Endothelial cell of umbilical vein (primary cell): ENCODE data around the gene SSUH2. TPM values are rescaled to one million over a fixed set of nuclear protein-coding genes. Genes with fewer than 3 reads are reported as not detected.

Experiments used
- BruUV-seq: library from RNA; stranded (reverse); fragments of 400-500 nt; replicated peaks from 2 replicates; lab custom pipeline; 2021; lab: Mats Ljungman, UMichigan
- CTCF ChIA-PET: fragments of 300-600, 350-600 bp; sonication (Branson Sonifier 250); formaldehyde crosslinking; loops from one replicate; lab custom pipeline; 2021; ENCODE audit warnings: antibody characterized with exemption, inconsistent platforms; lab: Charles Lee
- POLR2A ChIA-PET: fragments of 300-600, 350-600 bp; sonication (Branson Sonifier 250); formaldehyde crosslinking; loops from one replicate; lab custom pipeline; 2021; ENCODE audit warnings: antibody characterized with exemption, inconsistent platforms; lab: Charles Lee
- DNase-seq: peaks from one replicate; pipeline ENCODE4 v3.0.0-alpha.2; 2011; ENCODE audit warnings: low read depth, low spot score
- FAIRE-seq: peaks from 2 replicates; lab custom pipeline; 2011; peaks lifted over from hg19 to GRCh38; lab: Jason Lieb, UNC
- H2AFZ ChIP-seq: 2 replicates; pipeline ENCODE4 v1.6.0; 2012; ENCODE audit warnings: low read depth, low read length, control low read depth, inconsistent platforms
- H3K27ac ChIP-seq: 2 replicates; pipeline ENCODE4 v1.5.1; 2011; ENCODE audit warnings: low read depth, mild to moderate bottlenecking, control low read depth, low read length, moderate library complexity; ENCODE audit not compliant: insufficient read depth
- H3K27me3 ChIP-seq, 2 experiments: 2 replicates each; pipeline versions ENCODE4 v1.6.0 to v1.6.1; 2011; ENCODE audit warnings: low read length in 2 of 2, mixed read lengths in 1 of 2; ENCODE audit not compliant: control insufficient read depth in 2 of 2, insufficient read depth in 2 of 2
- H3K36me3 ChIP-seq, 2 experiments: 2 replicates in 1 of 2; 3 replicates in 1 of 2; pipeline ENCODE4 v1.5.1; 2011; ENCODE audit warnings: low read length in 2 of 2, mild to moderate bottlenecking in 1 of 2, moderate library complexity in 1 of 2; ENCODE audit not compliant: control insufficient read depth in 2 of 2, insufficient read depth in 2 of 2; ENCODE audit errors: extremely low read depth in 1 of 2
- H3K4me1 ChIP-seq: 3 replicates; pipeline ENCODE4 v1.5.1; 2011; ENCODE audit warnings: mild to moderate bottlenecking, low read length; ENCODE audit not compliant: control insufficient read depth, insufficient read depth; ENCODE audit errors: extremely low read depth
- H3K4me2 ChIP-seq: 2 replicates; pipeline ENCODE4 v1.6.1; 2011; ENCODE audit warnings: low read length, control low read depth, mixed read lengths; ENCODE audit not compliant: insufficient read depth
- H3K4me3 ChIP-seq, 3 experiments: fragments of 200-600 bp in 1 of 3; sonication (generic), shearing (Covaris generic) in 1 of 3; replicated peaks in 1 of 3; 2 replicates each; pipeline ENCODE4 v1.5.1; 2011 to 2016; ENCODE audit warnings: control low read depth in 3 of 3, low read length in 3 of 3, mild to moderate bottlenecking in 2 of 3, inconsistent platforms in 1 of 3, low read depth in 1 of 3, moderate library complexity in 1 of 3; ENCODE audit not compliant: insufficient read depth in 1 of 3
- H3K79me2 ChIP-seq: 2 replicates; pipeline ENCODE4 v1.6.0; 2012; ENCODE audit warnings: low read length, inconsistent platforms; ENCODE audit not compliant: control insufficient read depth, insufficient read depth
- H3K9ac ChIP-seq: replicated peaks from 2 replicates; pipeline ENCODE3; 2011; ENCODE audit warnings: low read length, control low read depth; ENCODE audit not compliant: insufficient read depth; ENCODE audit errors: extremely low read depth
- H3K9me1 ChIP-seq: replicated peaks from 3 replicates; pipeline ENCODE4 v1.6.0; 2011; ENCODE audit warnings: mild to moderate bottlenecking, low read length; ENCODE audit not compliant: control insufficient read depth, insufficient read depth; ENCODE audit errors: extremely low read depth
- H3K9me3 ChIP-seq: replicated peaks from 2 replicates; pipeline ENCODE4 v1.5.1; 2012; ENCODE audit warnings: low read length, inconsistent platforms; ENCODE audit not compliant: control insufficient read depth, insufficient read depth
- H4K20me1 ChIP-seq: replicated peaks from 2 replicates; pipeline ENCODE3; 2011; ENCODE audit warnings: mild to moderate bottlenecking, low read length; ENCODE audit not compliant: control insufficient read depth, insufficient read depth; ENCODE audit errors: extremely low read depth
- CTCF ChIP-seq, 2 donors: IDR thresholded peaks; 1 replicate in 1 of 2; 2 replicates in 1 of 2; pipeline ENCODE4 v1.5.1; 2011; ENCODE audit warnings: low read length in 2 of 2, mild to moderate bottlenecking in 2 of 2, moderate library complexity in 2 of 2, control low read depth in 1 of 2, inconsistent platforms in 1 of 2, low read depth in 1 of 2; ENCODE audit not compliant: insufficient read depth in 1 of 2; ENCODE audit errors: extremely low read depth in 1 of 2
- EZH2 ChIP-seq: IDR thresholded peaks from 2 replicates; pipeline ENCODE4 v1.6.1; 2012; ENCODE audit warnings: borderline replicate concordance, low read depth, mild to moderate bottlenecking, moderate library complexity, low read length, inconsistent platforms; ENCODE audit not compliant: severe bottlenecking
- FOS ChIP-seq: IDR thresholded peaks from 2 replicates; pipeline ENCODE4 v1.6.1; 2011; ENCODE audit warnings: mild to moderate bottlenecking, low read length, moderate library complexity, borderline replicate concordance; ENCODE audit not compliant: insufficient read depth
- GATA2 ChIP-seq: IDR thresholded peaks from 2 replicates; pipeline ENCODE4 v1.7.0; 2011; ENCODE audit warnings: low read depth, mild to moderate bottlenecking, moderate library complexity, mixed read lengths, low read length; ENCODE audit not compliant: insufficient read length, insufficient read depth
- JUN ChIP-seq: IDR thresholded peaks from 2 replicates; pipeline ENCODE4 v1.6.1; 2011; ENCODE audit warnings: borderline replicate concordance, low read depth; ENCODE audit not compliant: insufficient read length, insufficient read depth
- MAX ChIP-seq: IDR thresholded peaks from 2 replicates; pipeline ENCODE4 v1.6.1; 2011; ENCODE audit not compliant: insufficient read depth, insufficient read length
- MYC ChIP-seq: IDR thresholded peaks from one replicate; pipeline ENCODE4 v1.6.1; 2011; ENCODE audit warnings: mild to moderate bottlenecking, low read depth, low read length
- POLR2A ChIP-seq: IDR thresholded peaks from 2 replicates; pipeline ENCODE4 v1.6.1; 2012; ENCODE audit warnings: low read depth, mild to moderate bottlenecking, control low read depth, low read length
- POLR2AphosphoS5 ChIP-seq: IDR thresholded peaks from 2 replicates; pipeline ENCODE4 v1.6.1; 2012; ENCODE audit warnings: low read depth, mild to moderate bottlenecking, control low read depth, low read length, moderate library complexity; ENCODE audit not compliant: insufficient read depth
- dilution Hi-C: fragments of 300-500 bp; cut with MboI; formaldehyde crosslinking; loops from one replicate; pipeline ENCODE4 v1.15.0; 2019; ENCODE audit warnings: low sequenced_read_pairs; ENCODE audit not compliant: extremely low pct_ligation_motif_present
- intact Hi-C: fragments of 100-400 bp; cut with micrococcal nuclease; formaldehyde crosslinking; loops from one replicate; pipeline ENCODE4 v1.10.0; 2022
- polyA plus RNA-seq, 4 experiments: library from polyadenylated mRNA; depleted of rRNA in 3 of 4; stranded (reverse) in 3 of 4; unstranded in 1 of 4; fragments of >200 nt; gene quantifications; 2 replicates each; pipeline versions ENCODE4 v1.2.1 to v1.2.3, GENCODE V29; 2011 to 2012; ENCODE audit warnings: missing spikeins in 1 of 4
- total RNA-seq: library from RNA; stranded (reverse); gene quantifications from 2 replicates; pipeline ENCODE4 v1.2.3, GENCODE V29; 2021

The SSUH2 gene
- total and polyA plus RNA-seq, 2 donors (not counting 3 experiments of a cell fraction or from before 2014, with no cell fraction given): 0.44 TPM; not detected in 1

DNA sequence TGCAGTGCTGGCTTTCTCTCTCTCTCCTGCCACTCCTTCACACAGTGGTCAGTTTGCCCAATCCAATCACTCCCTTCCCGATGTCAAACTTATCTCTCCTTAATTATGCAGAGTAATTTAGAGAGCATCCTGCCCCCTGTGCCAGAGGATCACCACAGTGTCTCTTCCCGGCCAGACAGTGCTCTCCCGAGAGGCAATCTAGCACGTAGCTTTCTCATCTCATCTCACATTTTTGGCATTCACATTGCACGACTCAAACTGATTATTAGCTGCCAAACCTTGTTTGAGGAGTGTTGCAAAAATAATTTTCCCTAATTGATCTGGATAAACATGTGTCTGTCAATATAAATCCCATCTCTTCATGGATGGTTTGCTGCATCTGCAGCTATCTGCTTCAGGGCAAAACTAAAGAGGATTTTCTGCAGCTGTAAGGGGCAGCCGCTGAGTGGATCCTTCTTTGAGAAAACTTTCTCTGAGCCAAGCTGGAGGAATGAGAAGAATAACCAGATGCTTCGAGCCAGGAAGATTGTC, 37.8 kb downstream of the SSUH2 start:
- FAIRE-seq (no peak), DNase-seq (no peak)
- Histone ChIP-seq H3K27me3 (peaks cover 0 to 2% of the 10 kb centered on the region in 2 experiments), H3K36me3 (no peaks in the 10 kb centered on the region), H3K79me2 (no peaks in the 10 kb centered on the region), H3K4me3 (no peak overlapping the region), H3K4me1 (no peaks in the 10 kb centered on the region), H3K4me2 (no peak overlapping the region), H3K9me3 (no peaks in the 10 kb centered on the region), H3K9ac (no peak overlapping the region), H3K27ac (no peak overlapping the region), H3K9me1 (no peaks in the 10 kb centered on the region), H2AFZ (no peak overlapping the region), H4K20me1 (no peaks in the 10 kb centered on the region)
- BruUV-seq: no TSS peak
- ChIA-PET POLR2A (no interaction called here), CTCF (interaction anchor here (0.7 to 4.1 kb wide), 14 partner anchors 13 to 367 kb away, joined by 3 to 78 read pairs (median 5); partner anchors contain the start of gene LMCD1)
- intact Hi-C loops (loop anchor here (1.0 to 2.0 kb wide), 3 partner anchors 17 to 282 kb away; no protein-coding TSS in a partner anchor), dilution Hi-C loops (no loop called here)
- TF ChIP-seq POLR2A (no peak), EZH2 (no peak), JUN (no peak), CTCF (IDR thresholded peaks at IDR 0.05; ENCODE audit: extremely low read depth in 1 of 2, insufficient read depth in 1 of 2, low read depth in 1 of 2, low read length in 2 of 2) (no peak), MYC (no peak), FOS (no peak), MAX (no peak), POLR2AphosphoS5 (no peak), GATA2 (no peak)
